ENCODE results near the gene TM9SF2. TPM values are rescaled to one million over a fixed set of nuclear protein-coding genes. Genes with fewer than 3 reads are reported as not detected.

Gene TM9SF2
- total RNA-seq, 1 experiment from 2014 or later = 154 TPM

- H3K4me1 Mint-ChIP-seq (ENCODE audit: low read depth, unreplicated experiment) = peaks cover 7% of the 10 kb centered on the region
- no peak for DNase-seq
- no peak for TF ChIP-seq CTCF (IDR thresholded peaks at IDR 0.05; ENCODE audit: insufficient read depth in 1 of 2, low read depth in 1 of 2, low read length in 1 of 2, severe bottlenecking in 1 of 2, unreplicated experiment in 1 of 2)
- H3K36me3 ChIP-seq (ENCODE audit: control insufficient read depth, insufficient read depth, low read length) = no peaks in the 10 kb centered on the region; the same call in 1 of the 2 replicates
- H3K27ac Mint-ChIP-seq (ENCODE audit: unreplicated experiment) = no peak overlapping the region
- H3K4me3 ChIP-seq (ENCODE audit: low read depth, low read length) = no peak overlapping the region
- CTCF ChIA-PET = no interaction called here
- no peaks in the 10 kb centered on the region for H3K27me3 Mint-ChIP-seq (ENCODE audit: insufficient read depth, unreplicated experiment)
- POLR2A ChIA-PET = no interaction called here
- no peaks in the 10 kb centered on the region for H3K4me1 ChIP-seq
- BruUV-seq (replicated peaks) = no TSS peak
- intact Hi-C loops (cut with micrococcal nuclease; ENCODE audit: unreplicated experiment) = no loop called here
- H3K27me3 ChIP-seq (replicated peaks; ENCODE audit: control insufficient read depth, insufficient read depth, low read length) = no peaks in the 10 kb centered on the region
- peaks cover 41% of the 10 kb centered on the region for H3K36me3 Mint-ChIP-seq (ENCODE audit: insufficient read depth, unreplicated experiment)
- no peaks in the 10 kb centered on the region for H3K9me3 Mint-ChIP-seq (ENCODE audit: unreplicated experiment)
- H3K4me3 Mint-ChIP-seq (ENCODE audit: unreplicated experiment) = no peak overlapping the region
- H3K9me3 ChIP-seq = no peaks in the 10 kb centered on the region
Measured at GRCh38 chr13:99525967-99526366, 24.7 kb downstream of the TM9SF2 start.

GRCh38 chr13:99526549-99526948 lies 25.3 kb downstream of the TM9SF2 start:
- peaks cover under 1% of the 10 kb centered on the region for H3K4me1 Mint-ChIP-seq (ENCODE audit: low read depth, unreplicated experiment)
- TF ChIP-seq CTCF (IDR thresholded peaks at IDR 0.05; ENCODE audit: insufficient read depth in 1 of 2, low read depth in 1 of 2, low read length in 1 of 2, severe bottlenecking in 1 of 2, unreplicated experiment in 1 of 2) = no peak
- no peaks in the 10 kb centered on the region for H3K9me3 Mint-ChIP-seq (ENCODE audit: unreplicated experiment)
- H3K27ac Mint-ChIP-seq (ENCODE audit: unreplicated experiment) = no peak overlapping the region
- H3K27me3 Mint-ChIP-seq (ENCODE audit: insufficient read depth, unreplicated experiment) = no peaks in the 10 kb centered on the region
- H3K4me3 ChIP-seq (ENCODE audit: low read depth, low read length) = no peak overlapping the region
- H3K36me3 Mint-ChIP-seq (ENCODE audit: insufficient read depth, unreplicated experiment) = peaks cover 41% of the 10 kb centered on the region
- no peaks in the 10 kb centered on the region for H3K4me1 ChIP-seq
- no peaks in the 10 kb centered on the region; the same call in 1 of the 2 replicates for H3K36me3 ChIP-seq (ENCODE audit: control insufficient read depth, insufficient read depth, low read length)
- no peak for DNase-seq
- POLR2A ChIA-PET = no interaction called here
- no peaks in the 10 kb centered on the region for H3K9me3 ChIP-seq
- CTCF ChIA-PET = no interaction called here
- H3K27me3 ChIP-seq (replicated peaks; ENCODE audit: control insufficient read depth, insufficient read depth, low read length) = no peaks in the 10 kb centered on the region
- intact Hi-C loops (cut with micrococcal nuclease; ENCODE audit: unreplicated experiment) = no loop called here
- H3K4me3 Mint-ChIP-seq (ENCODE audit: unreplicated experiment) = no peak overlapping the region
- BruUV-seq (replicated peaks) = no TSS peak

- Histone ChIP-seq H3K4me1 (no peaks in the 10 kb centered on the region), H3K4me3 (ENCODE audit: low read depth, low read length) (no peak overlapping the region), H3K36me3 (ENCODE audit: control insufficient read depth, insufficient read depth, low read length) (no peaks in the 10 kb centered on the region; the same call in 1 of the 2 replicates), H3K9me3 (no peaks in the 10 kb centered on the region), H3K27me3 (replicated peaks; ENCODE audit: control insufficient read depth, insufficient read depth, low read length) (no peaks in the 10 kb centered on the region)
- CTCF ChIA-PET = no interaction called here
- H3K4me1 Mint-ChIP-seq (ENCODE audit: low read depth, unreplicated experiment) = no peaks in the 10 kb centered on the region
- no peak overlapping the region for H3K27ac Mint-ChIP-seq (ENCODE audit: unreplicated experiment)
- H3K36me3 Mint-ChIP-seq (ENCODE audit: insufficient read depth, unreplicated experiment) = peaks cover 41% of the 10 kb centered on the region
- no peak for DNase-seq
- POLR2A ChIA-PET = no interaction called here
- H3K9me3 Mint-ChIP-seq (ENCODE audit: unreplicated experiment) = no peaks in the 10 kb centered on the region
- no peak for TF ChIP-seq CTCF (IDR thresholded peaks at IDR 0.05; ENCODE audit: insufficient read depth in 1 of 2, low read depth in 1 of 2, low read length in 1 of 2, severe bottlenecking in 1 of 2, unreplicated experiment in 1 of 2)
- no TSS peak for BruUV-seq (replicated peaks)
- no peak overlapping the region for H3K4me3 Mint-ChIP-seq (ENCODE audit: unreplicated experiment)
- intact Hi-C loops (cut with micrococcal nuclease; ENCODE audit: unreplicated experiment) = no loop called here
- H3K27me3 Mint-ChIP-seq (ENCODE audit: insufficient read depth, unreplicated experiment) = no peaks in the 10 kb centered on the region
Measured at GRCh38 chr13:99527301-99527700, 26.0 kb downstream of the TM9SF2 start.

Data from Caco-2 (cell line).